Midbrain (tissue), 1 donor: ENCODE results near the gene PTCH2.

Experiments used
- DNase-seq: peaks from one replicate; lab custom pipeline; 2025; lab: John Stamatoyannopoulos, UW

Gene PTCH2

GRCh38 chr1:44842862-44843655 lies at the start of gene PTCH2:
TSS of gene PTCH2 (minus strand) at chr1:44843253. CDS start at chr1:44842932, 321 bp downstream.
- peak; percentile 79 for DNase-seq

GRCh38 chr1:44890007-44890406 lies 47.0 kb upstream of the PTCH2 start:
- DNase-seq: no peak

GRCh38 chr1:44885406-44885805 lies 42.4 kb upstream of the PTCH2 start:
- DNase-seq: no peak

- DNase-seq: peak; percentile 60
Observed at GRCh38 chr1:44884746-44885145, 41.7 kb upstream of the PTCH2 start.

GRCh38 chr1:44881011-44881632 lies 38.1 kb upstream of the PTCH2 start:
- DNase-seq: no peak

GRCh38 chr1:44874155-44874554 lies 31.1 kb upstream of the PTCH2 start:
- no peak for DNase-seq

- DNase-seq: no peak
Observed at GRCh38 chr1:44870096-44870495, 27.0 kb upstream of the PTCH2 start.

- DNase-seq: no peak
Observed at GRCh38 chr1:44867801-44868200, 24.7 kb upstream of the PTCH2 start.

- no peak for DNase-seq
Observed at GRCh38 chr1:44862829-44863401, 19.9 kb upstream of the PTCH2 start.

GRCh38 chr1:44860891-44861425 lies 17.9 kb upstream of the PTCH2 start:
- no peak for DNase-seq

GRCh38 chr1:44860331-44860730 lies 17.3 kb upstream of the PTCH2 start:
- DNase-seq: no peak

GRCh38 chr1:44857446-44857845 lies 14.4 kb upstream of the PTCH2 start:
- no peak for DNase-seq

GRCh38 chr1:44855742-44856141 lies 12.7 kb upstream of the PTCH2 start:
- DNase-seq: no peak

- no peak for DNase-seq
Observed at GRCh38 chr1:44854970-44855369, 11.9 kb upstream of the PTCH2 start.

- no peak for DNase-seq
Observed at GRCh38 chr1:44853201-44853600, 10.1 kb upstream of the PTCH2 start.

GRCh38 chr1:44851308-44851707 lies 8.3 kb upstream of the PTCH2 start:
- DNase-seq: no peak

GRCh38 chr1:44849575-44850132 lies 6.6 kb upstream of the PTCH2 start:
- DNase-seq: no peak

GRCh38 chr1:44848456-44849181 lies 5.6 kb upstream of the PTCH2 start:
- DNase-seq: peak; percentile 48

- no peak for DNase-seq
Observed at GRCh38 chr1:44847845-44848244, 4.8 kb upstream of the PTCH2 start.

GRCh38 chr1:44846985-44847384 lies 3.9 kb upstream of the PTCH2 start:
- DNase-seq: no peak

- no peak for DNase-seq
Observed at GRCh38 chr1:44842486-44842861, 579 bp downstream of the PTCH2 start.

- DNase-seq: no peak
Observed at GRCh38 chr1:44839576-44839975, 3.5 kb downstream of the PTCH2 start.
